ENCODE results near the gene TBL1X.

DNA sequence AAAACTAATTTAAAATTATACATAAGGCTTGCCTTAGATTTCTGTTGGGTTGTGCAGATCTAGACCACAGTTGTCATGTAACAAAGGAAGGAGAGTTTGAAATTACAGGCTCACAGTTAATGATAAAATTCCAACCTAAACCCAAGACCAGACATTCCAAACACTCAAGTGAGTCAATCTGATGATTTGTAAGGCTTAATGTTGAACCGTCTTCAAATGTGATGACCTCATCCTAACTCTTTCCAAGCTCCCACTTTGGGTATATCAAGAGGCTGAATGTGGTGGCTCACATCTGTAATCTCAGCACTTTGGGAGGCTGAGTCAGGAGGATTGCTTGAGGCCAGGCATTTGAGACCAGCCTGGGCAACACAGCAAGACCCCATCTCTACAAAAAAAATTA lies 149.2 kb downstream of the TBL1X start:
- TF ChIP-seq, protein P1, sequence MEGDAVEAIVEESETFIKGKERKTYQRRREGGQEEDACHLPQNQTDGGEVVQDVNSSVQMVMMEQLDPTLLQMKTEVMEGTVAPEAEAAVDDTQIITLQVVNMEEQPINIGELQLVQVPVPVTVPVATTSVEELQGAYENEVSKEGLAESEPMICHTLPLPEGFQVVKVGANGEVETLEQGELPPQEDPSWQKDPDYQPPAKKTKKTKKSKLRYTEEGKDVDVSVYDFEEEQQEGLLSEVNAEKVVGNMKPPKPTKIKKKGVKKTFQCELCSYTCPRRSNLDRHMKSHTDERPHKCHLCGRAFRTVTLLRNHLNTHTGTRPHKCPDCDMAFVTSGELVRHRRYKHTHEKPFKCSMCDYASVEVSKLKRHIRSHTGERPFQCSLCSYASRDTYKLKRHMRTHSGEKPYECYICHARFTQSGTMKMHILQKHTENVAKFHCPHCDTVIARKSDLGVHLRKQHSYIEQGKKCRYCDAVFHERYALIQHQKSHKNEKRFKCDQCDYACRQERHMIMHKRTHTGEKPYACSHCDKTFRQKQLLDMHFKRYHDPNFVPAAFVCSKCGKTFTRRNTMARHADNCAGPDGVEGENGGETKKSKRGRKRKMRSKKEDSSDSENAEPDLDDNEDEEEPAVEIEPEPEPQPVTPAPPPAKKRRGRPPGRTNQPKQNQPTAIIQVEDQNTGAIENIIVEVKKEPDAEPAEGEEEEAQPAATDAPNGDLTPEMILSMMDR (IDR thresholded peaks at IDR 0.05): no peak
- TF ChIP-seq POLR2A (IDR thresholded peaks at IDR 0.05): no peak
